HFF-Myc (cell line): ENCODE data around the gene SLC10A2.

Experiments
- DNase-seq: peaks from one replicate; pipeline ENCODE4 v3.0.0-alpha.2; 2011; ENCODE audit warnings: low read depth; ENCODE audit errors: extremely low read depth
- H3K4me3 ChIP-seq: replicated peaks from 2 replicates; pipeline ENCODE4 v1.5.1; 2011; ENCODE audit warnings: low read depth, mild to moderate bottlenecking, control low read depth, low read length
- CTCF ChIP-seq: IDR thresholded peaks from 2 replicates; pipeline ENCODE4 v1.5.1; 2012; ENCODE audit warnings: mild to moderate bottlenecking, low read depth, low read length, control low read depth; ENCODE audit errors: missing control alignments

Gene SLC10A2

GRCh38 chr13:103078158-103078557 is 11.9 kb upstream of the SLC10A2 start:
- no peak for DNase-seq
- no peak for TF ChIP-seq CTCF
- H3K4me3 ChIP-seq, result no peak overlapping the region

DNA sequence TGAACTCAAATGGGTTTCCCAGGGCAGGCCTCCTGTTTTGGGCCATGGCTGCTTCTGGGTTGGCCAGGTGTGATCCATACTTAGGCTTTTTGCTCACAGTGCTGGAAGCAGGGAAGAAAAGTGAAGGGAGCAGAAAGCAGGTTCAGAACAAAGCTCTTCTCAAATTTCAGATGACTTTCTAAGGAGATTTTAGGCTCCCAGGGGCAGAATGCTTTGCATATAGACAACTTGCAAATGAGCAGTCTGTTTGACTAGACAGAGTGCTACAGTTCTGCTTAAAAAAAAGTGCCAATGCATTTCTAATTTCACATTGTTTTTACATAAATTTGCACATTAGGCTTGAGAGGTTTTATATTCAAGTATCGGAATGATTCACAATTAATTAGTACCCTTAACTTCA is 2.6 kb upstream of the SLC10A2 start:
- no peak for DNase-seq
- TF ChIP-seq CTCF, result no peak
- no peak overlapping the region for H3K4me3 ChIP-seq

DNA sequence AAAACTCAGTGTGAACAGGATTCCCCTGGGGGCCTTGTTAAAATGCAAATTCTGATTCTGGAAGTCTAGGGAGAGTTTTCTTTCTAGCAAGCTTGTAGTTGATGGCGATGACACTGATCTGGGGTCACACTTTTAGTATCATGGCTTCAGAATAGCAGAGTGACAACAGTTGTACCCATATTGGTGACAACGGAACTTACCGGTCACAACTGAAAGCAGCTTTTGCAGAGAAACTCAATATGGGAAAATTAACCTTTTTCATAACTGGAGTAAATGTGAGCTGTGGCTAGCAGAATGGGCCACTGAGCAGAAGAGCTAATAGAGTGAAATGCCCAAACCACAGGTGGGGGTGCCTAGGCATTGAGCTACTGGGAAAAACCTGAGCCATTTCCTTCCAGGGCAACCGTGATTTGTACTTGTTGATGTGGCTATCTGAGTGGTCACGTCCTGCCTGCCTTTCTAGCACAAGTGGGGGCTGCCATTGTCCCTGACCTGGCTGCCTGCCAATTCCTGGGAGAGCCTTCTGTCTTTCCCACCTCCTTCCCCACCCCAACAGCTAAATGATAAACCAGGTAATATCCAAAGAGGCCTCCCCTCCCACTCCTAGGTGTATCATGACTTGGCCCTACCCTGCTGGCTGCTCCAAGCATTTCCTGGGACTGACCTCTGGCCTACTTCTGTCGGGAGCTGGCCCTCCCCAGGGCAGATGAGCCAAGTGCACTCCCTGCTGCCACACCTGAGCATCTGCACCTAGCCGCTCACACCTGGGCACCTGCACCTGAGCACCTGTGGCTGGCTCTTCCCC is 1.7 kb upstream of the SLC10A2 start:
- H3K4me3 ChIP-seq, result no peak overlapping the region
- TF ChIP-seq CTCF, result no peak
- no peak for DNase-seq

- H3K4me3 ChIP-seq, result no peak overlapping the region
- DNase-seq, result no peak
- no peak for TF ChIP-seq CTCF
Observed at GRCh38 chr13:103066781-103067345, 646 bp upstream of the SLC10A2 start.

GRCh38 chr13:103063376-103063775 is 2.8 kb downstream of the SLC10A2 start:
- TF ChIP-seq CTCF, result no peak
- H3K4me3 ChIP-seq, result no peak overlapping the region
- DNase-seq, result no peak

DNA sequence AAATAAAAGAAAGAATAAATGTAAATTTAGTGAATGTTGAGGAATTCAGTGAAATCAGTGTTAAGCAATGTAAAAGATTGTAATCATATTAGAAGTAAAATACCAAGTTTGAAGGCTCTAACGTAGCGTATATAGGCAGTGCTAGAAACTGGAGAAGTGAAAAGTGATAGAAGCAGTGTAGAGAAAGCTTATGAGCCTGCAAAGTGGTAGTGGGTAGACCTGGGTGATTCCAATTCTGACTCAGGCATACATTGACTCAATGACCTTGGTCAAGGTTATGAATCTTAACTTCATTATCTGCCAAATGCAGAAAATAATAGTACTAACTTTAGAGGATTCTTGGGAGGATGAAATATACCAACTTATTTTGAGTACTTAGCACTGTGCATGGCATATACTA is 4.1 kb downstream of the SLC10A2 start:
- DNase-seq, result no peak
- H3K4me3 ChIP-seq, result no peak overlapping the region
- no peak for TF ChIP-seq CTCF
